ENCODE measurements around the gene SF3B2.
A peak's percentile ranks its signal among the peaks of the same experiment; 100 is the strongest.

- TF ChIP-seq ZNF274 (IDR thresholded peaks at IDR 0.05; ENCODE audit: low read depth, low read length) (no peak), YY1 (IDR thresholded peaks at IDR 0.05; ENCODE audit: insufficient read depth, insufficient read length) (peak; percentile 56)
These were observed at the start of gene SF3B2 for GRCh38 chr11:66051766-66052663.

All from NT2/D1 (cell line).